HepG2 (cell line): ENCODE results near the gene TUBA4B. TPM values are rescaled to one million over a fixed set of nuclear protein-coding genes. Genes with fewer than 3 reads are reported as not detected.
A peak's percentile ranks its signal among the peaks of the same experiment; 100 is the strongest.

Source experiments
- AGO2 ChIP-seq: fragments of 200-400 bp; formaldehyde crosslinking; optimal IDR thresholded peaks from 2 replicates; pipeline ENCODE3; 2017; ENCODE audit warnings: mild to moderate bottlenecking, low read depth, low read length, moderate library complexity
- BRD4 ChIP-seq: sonication (generic); formaldehyde crosslinking; IDR thresholded peaks from 2 replicates; pipeline ENCODE4 v1.4.0; 2020; ENCODE audit warnings: missing genetic modification reagents
- CC2D1A ChIP-seq: sonication (generic); formaldehyde crosslinking; IDR thresholded peaks from 2 replicates; pipeline ENCODE4 v1.8.1; 2023; ENCODE audit warnings: mild to moderate bottlenecking, missing genetic modification reagents
- EZH2 ChIP-seq: conservative IDR thresholded peaks from 2 replicates; pipeline ENCODE4 v1.6.1; 2012; ENCODE audit warnings: mild to moderate bottlenecking, low read depth, low read length, moderate library complexity
- LRRFIP1 ChIP-seq: sonication (generic); formaldehyde crosslinking; conservative IDR thresholded peaks from 2 replicates; pipeline ENCODE4 v1.4.0; 2020; ENCODE audit warnings: missing genetic modification reagents
- NFKB2 ChIP-seq: sonication (generic); formaldehyde crosslinking; IDR thresholded peaks from 2 replicates; pipeline ENCODE4 v1.4.0; 2020; ENCODE audit warnings: missing genetic modification reagents, borderline replicate concordance
- PLRG1 ChIP-seq: fragments of 450-650 bp; conservative IDR thresholded peaks from 2 replicates; pipeline ENCODE4 v1.6.1; 2016
- PRDM10 ChIP-seq: sonication (generic); formaldehyde crosslinking; IDR thresholded peaks from 2 replicates; pipeline ENCODE4 v1.4.0; 2020; ENCODE audit warnings: low read depth, missing genetic modification reagents
- PRDM4 ChIP-seq: sonication (generic); formaldehyde crosslinking; IDR thresholded peaks from 2 replicates; pipeline ENCODE4 v1.9.0; 2021; ENCODE audit warnings: missing genetic modification reagents, borderline replicate concordance
- RNF2 ChIP-seq: fragments of 450-650 bp; conservative IDR thresholded peaks from 2 replicates; pipeline ENCODE4 v1.6.1; 2016; ENCODE audit warnings: low read depth
- SMAD9 ChIP-seq: sonication (generic); formaldehyde crosslinking; IDR thresholded peaks from 2 replicates; pipeline ENCODE4 v1.5.1; 2020; ENCODE audit warnings: mild to moderate bottlenecking, missing genetic modification reagents
- TCF7 ChIP-seq: sonication (generic); IDR thresholded peaks from 2 replicates; pipeline ENCODE4 v1.6.1; 2016; ENCODE audit warnings: antibody characterized with exemption, low read depth
- THRA ChIP-seq: sonication (generic); formaldehyde crosslinking; IDR thresholded peaks from 2 replicates; pipeline ENCODE4 v1.4.0; 2020; ENCODE audit warnings: missing genetic modification reagents, borderline replicate concordance
- YY1 ChIP-seq: IDR thresholded peaks from 2 replicates; pipeline ENCODE4 v1.6.1; 2011; ENCODE audit warnings: low read length, low read depth, moderate library complexity, mild to moderate bottlenecking; ENCODE audit not compliant: insufficient read depth, insufficient replicate concordance
- ZNF335 ChIP-seq: sonication (generic); formaldehyde crosslinking; IDR thresholded peaks from 2 replicates; pipeline ENCODE4 v1.4.0; 2020; ENCODE audit warnings: missing genetic modification reagents
- ZNF430 ChIP-seq: sonication (generic); formaldehyde crosslinking; IDR thresholded peaks from 2 replicates; pipeline ENCODE4 v1.9.0; 2021; ENCODE audit warnings: mild to moderate bottlenecking, missing genetic modification reagents
- ZNF570 ChIP-seq: sonication (generic); formaldehyde crosslinking; IDR thresholded peaks from 2 replicates; pipeline ENCODE4 v1.4.0; 2020; ENCODE audit warnings: mild to moderate bottlenecking, missing genetic modification reagents, borderline replicate concordance
- ZNF572 ChIP-seq: sonication (generic); formaldehyde crosslinking; IDR thresholded peaks from 2 replicates; pipeline ENCODE4 v1.5.1; 2020; ENCODE audit warnings: mild to moderate bottlenecking, missing genetic modification reagents
- ZNF660 ChIP-seq: sonication (generic); formaldehyde crosslinking; IDR thresholded peaks from 2 replicates; pipeline ENCODE4 v1.5.1; 2020; ENCODE audit warnings: mild to moderate bottlenecking, low read depth, missing genetic modification reagents, borderline replicate concordance
- polyA plus RNA-seq, 8 experiments: library from polyadenylated mRNA; depleted of rRNA in 3 of 8; stranded (reverse) in 7 of 8; unstranded in 1 of 8; fragments of >200 nt; fragmentation: Illumina TruSeq in 4 of 8; extraction: Trizol in 4 of 8; gene quantifications; 2 replicates each; pipeline versions ENCODE4 v1.2.1 to v1.2.3, GENCODE V29; 2011 to 2016; ENCODE audit warnings: low read depth in 4 of 8, missing spikeins in 1 of 8, mixed read lengths in 1 of 8; ENCODE audit not compliant: insufficient read depth in 1 of 8
- total RNA-seq, 5 experiments: library from RNA; depleted of rRNA; stranded (reverse); fragments of >200 nt; fragmentation: Illumina TruSeq; extraction: Trizol; gene quantifications; 2 replicates each; pipeline ENCODE4 v1.2.3, GENCODE V29; 2016; ENCODE audit warnings: low read depth in 1 of 5

TUBA4B gene
- total and polyA plus RNA-seq, 2 of the 13 experiments (the other 11 are each of a cell fraction or from before 2014, with no cell fraction given) = 0.18 to 0.22 TPM

GRCh38 chr2:219207884-219208740 lies 44.9 kb upstream of the TUBA4B start (continued):
- no peak for TF ChIP-seq LRRFIP1 (CRISPR knock-in tag)
- TF ChIP-seq THRA (CRISPR knock-in tag) = peak; percentile 86; the same call in 1 of the 2 replicates
- 0 out of 2 replicates have a peak, but pooled peaks have one; percentile 40 for TF ChIP-seq ZNF335
- TF ChIP-seq PLRG1 = no peak
- 0 out of 2 replicates have a peak, but pooled peaks have one; percentile 23 for TF ChIP-seq CC2D1A (CRISPR knock-in tag)
- TF ChIP-seq ZNF570 = no peak
- no peak for TF ChIP-seq EZH2
- TF ChIP-seq SMAD9 (CRISPR knock-in tag) = no peak
- no peak for TF ChIP-seq YY1
- TF ChIP-seq ZNF430 (CRISPR knock-in tag) = peak; percentile 63; the same call in 1 of the 2 replicates
- TF ChIP-seq RNF2 = no peak
- no peak for TF ChIP-seq AGO2
- 0 out of 2 replicates have a peak, but pooled peaks have one; percentile 25 for TF ChIP-seq NFKB2 (CRISPR knock-in tag)
- no peak for TF ChIP-seq PRDM4
- TF ChIP-seq PRDM10 (CRISPR knock-in tag) = peak; percentile 94
- TF ChIP-seq ZNF572 = no peak
- no peak for TF ChIP-seq BRD4 (CRISPR knock-in tag)
- TF ChIP-seq TCF7 = 0 out of 2 replicates have a peak, but pooled peaks have one; percentile 25
- no peak for TF ChIP-seq ZNF660 (CRISPR knock-in tag)
